ENCODE data around the gene HDAC7.

The HDAC7 gene

DNA sequence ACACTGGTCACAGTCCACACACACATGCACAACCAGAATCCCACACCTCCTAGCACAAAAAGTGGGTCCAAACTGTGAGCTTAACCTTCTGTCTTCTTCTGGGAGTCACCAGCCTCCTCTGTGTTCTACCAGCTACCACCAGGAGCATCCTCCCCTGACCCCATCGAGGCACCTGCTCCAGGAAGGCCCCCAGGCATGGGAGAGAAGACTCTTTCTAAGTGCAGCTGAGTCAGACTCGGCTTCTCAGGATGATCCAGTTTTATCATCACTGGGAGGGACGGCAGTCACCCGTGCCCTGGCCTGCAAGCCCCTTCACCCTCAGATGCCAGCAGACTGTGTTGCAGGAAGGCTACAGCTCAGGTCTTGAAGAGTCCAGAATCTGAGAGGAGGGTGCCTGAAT, 86.6 kb downstream of the HDAC7 start:
- no peak for TF ChIP-seq CTCF (IDR thresholded peaks at IDR 0.05; ENCODE audit: extremely low read depth, missing control alignments)
- DNase-seq (ENCODE audit: low spot score): no peak

Measured in GM20000 (cell line).